Transverse colon (tissue), 4 donors: Measurements from ENCODE around the gene SMARCA2. TPM values are rescaled to one million over a fixed set of nuclear protein-coding genes. Genes with fewer than 3 reads are reported as not detected.

Experiments used
- DNase-seq: peaks from one replicate; pipeline ENCODE4 v3.0.0-alpha.2; 2019
- H3K27ac ChIP-seq, 4 donors: fragments of 200-600 bp; sonication (generic); 2 replicates each; pipeline ENCODE4 v1.5.1; 2016 to 2018; ENCODE audit warnings: inconsistent platforms in 4 of 4
- H3K27me3 ChIP-seq: fragments of 200-600 bp; sonication (generic); 2 replicates; pipeline ENCODE4 v1.5.1; 2017; ENCODE audit warnings: inconsistent platforms
- H3K36me3 ChIP-seq, 4 donors: fragments of 200-600 bp; sonication (generic); 2 replicates each; pipeline ENCODE4 v1.5.1; 2017 to 2019; ENCODE audit warnings: inconsistent platforms in 4 of 4
- H3K4me1 ChIP-seq, 4 donors: fragments of 200-600 bp; sonication (generic); 2 replicates each; pipeline ENCODE4 v1.5.1; 2017 to 2020; ENCODE audit warnings: inconsistent platforms in 4 of 4
- H3K4me3 ChIP-seq, 4 donors: fragments of 200-600 bp; sonication (generic); 1 replicate in 1 of 4; 2 replicates in 3 of 4; pipeline versions ENCODE4 v1.5.1 to v1.6.1; 2017 to 2019; ENCODE audit warnings: inconsistent platforms in 4 of 4
- H3K9me3 ChIP-seq, 2 donors: fragments of 200-600 bp; sonication (generic); 2 replicates each; pipeline ENCODE4 v1.5.1; 2017 to 2019; ENCODE audit warnings: inconsistent platforms in 2 of 2
- CTCF ChIP-seq, 5 experiments: fragments of 200-600 bp in 3 of 5; fragments of 450-650 bp in 2 of 5; sonication (generic) in 3 of 5; IDR thresholded peaks; 1 replicate in 2 of 5; 2 replicates in 3 of 5; pipeline ENCODE4 v1.5.1; 2016 to 2017; ENCODE audit warnings: antibody characterized with exemption in 5 of 5, inconsistent platforms in 3 of 5, mild to moderate bottlenecking in 2 of 5, moderate library complexity in 1 of 5
- EP300 ChIP-seq: sonication (generic); formaldehyde crosslinking; IDR thresholded peaks from one replicate; pipeline ENCODE4 v1.6.1; 2017; ENCODE audit warnings: antibody characterized with exemption, low read depth
- POLR2A ChIP-seq: fragments of 450-650 bp; IDR thresholded peaks from one replicate; pipeline ENCODE4 v1.6.1; 2016; ENCODE audit warnings: antibody characterized with exemption, mild to moderate bottlenecking, moderate library complexity
- POLR2AphosphoS5 ChIP-seq, 3 donors: sonication (generic); formaldehyde crosslinking; IDR thresholded peaks; one replicate each; pipeline ENCODE4 v1.6.1; 2016; ENCODE audit warnings: antibody characterized with exemption in 3 of 3
- WGBS, 2 donors: methylation state at CpG; one replicate each; pipeline ENCODE4 v1.1.5; 2018; ENCODE audit warnings: low coverage in 1 of 2; 5-methylcytosine and 5-hydroxymethylcytosine counted together
- in situ Hi-C, 4 donors: fragments of 200-750 bp; cut with MboI; loops; one replicate each; pipeline versions ENCODE4 v1.15.0 to v1.15.1; 2017; ENCODE audit warnings: low sequenced_read_pairs in 3 of 4, low pct_ligation_motif_present in 1 of 4, low pct_unique_long_range_greater_than_20kb in 1 of 4
- intact Hi-C: fragments of 100-400 bp; cut with DNase I; formaldehyde crosslinking; loops from one replicate; pipeline ENCODE4 v1.15.1; 2023; ENCODE audit warnings: low total_unique reads
- total RNA-seq, 4 donors: library from RNA; depleted of rRNA; stranded (reverse); fragments of >200 nt; gene quantifications; one replicate each; pipeline ENCODE4 v1.1.0, GENCODE V29; 2016

SMARCA2 gene
- total RNA-seq, 4 donors from 2014 or later: 74.8 to 110 (median 92.4) TPM

- intact Hi-C loops (no loop called here), in situ Hi-C loops (no loop called here)
- Histone ChIP-seq H3K4me1 (no peaks in the 10 kb centered on the region), H3K27me3 (no peaks in the 10 kb centered on the region), H3K4me3 (no peak overlapping the region), H3K27ac (no peak overlapping the region), H3K9me3 (no peaks in the 10 kb centered on the region), H3K36me3 (no peaks in the 10 kb centered on the region)
- DNase-seq: no peak
- WGBS, 2 donors: 76 to 92% methylated on average over 3 of the region's 3 CpGs
- TF ChIP-seq EP300 (no peak), CTCF (IDR thresholded peaks at IDR 0.05) (no peak), POLR2A (no peak), POLR2AphosphoS5 (IDR thresholded peaks at IDR 0.05) (no peak)
Observed at GRCh38 chr9:2220036-2220435, 204.9 kb downstream of the SMARCA2 start.

- DNase-seq: no peak
- Histone ChIP-seq H3K27ac (no peak overlapping the region), H3K9me3 (no peaks in the 10 kb centered on the region), H3K4me1 (no peaks in the 10 kb centered on the region), H3K27me3 (no peaks in the 10 kb centered on the region), H3K4me3 (no peak overlapping the region), H3K36me3 (no peaks in the 10 kb centered on the region)
- intact Hi-C loops (no loop called here), in situ Hi-C loops (no loop called here)
- TF ChIP-seq POLR2AphosphoS5 (IDR thresholded peaks at IDR 0.05) (no peak), POLR2A (no peak), CTCF (IDR thresholded peaks at IDR 0.05) (no peak), EP300 (no peak)
- WGBS, 2 donors: 95% methylated on average over 4 of the region's 4 CpGs; no CpG with 5 or more reads in 1 of the 2 donors
Observed at GRCh38 chr9:2227144-2227867, 212.2 kb downstream of the SMARCA2 start.

- Histone ChIP-seq H3K36me3 (no peaks in the 10 kb centered on the region), H3K9me3 (no peaks in the 10 kb centered on the region), H3K27me3 (no peaks in the 10 kb centered on the region), H3K4me3 (no peak overlapping the region), H3K4me1 (no peaks in the 10 kb centered on the region), H3K27ac (no peak overlapping the region)
- peak; percentile 25 for DNase-seq
- intact Hi-C loops: no loop called here
- in situ Hi-C loops: no loop called here
- 20 to 65% methylated on average over 1 to 2 of the region's 2 CpGs for WGBS, 2 donors
- no peak for TF ChIP-seq POLR2AphosphoS5 (IDR thresholded peaks at IDR 0.05)
- peak in 4 of 5 experiments; percentile 13 to 25 (median 19) for TF ChIP-seq CTCF (IDR thresholded peaks at IDR 0.05)
Observed at GRCh38 chr9:2228132-2228531, 213.0 kb downstream of the SMARCA2 start.

GRCh38 chr9:2228641-2229040 lies 213.5 kb downstream of the SMARCA2 start:
- no peaks in the 10 kb centered on the region for H3K9me3 ChIP-seq

More at GRCh38 chr9:2228641-2229040, 213.5 kb downstream of the SMARCA2 start:
- intact Hi-C loops: no loop called here
- H3K4me1 ChIP-seq: no peaks in the 10 kb centered on the region
- TF ChIP-seq POLR2A (no peak), CTCF (IDR thresholded peaks at IDR 0.05) (no peak), EP300 (no peak), POLR2AphosphoS5 (IDR thresholded peaks at IDR 0.05) (no peak)
- no peaks in the 10 kb centered on the region for H3K27me3 ChIP-seq
- no peak overlapping the region for H3K4me3 ChIP-seq
- 78% methylated on average over 2 of the region's 2 CpGs; no CpG with 5 or more reads in 1 of the 2 donors for WGBS, 2 donors
- H3K27ac ChIP-seq: no peak overlapping the region
- no peak for DNase-seq
- no peaks in the 10 kb centered on the region for H3K36me3 ChIP-seq
- in situ Hi-C loops: no loop called here
